K562 (cell line): ENCODE results near the gene TPM4. TPM values are rescaled to one million over a fixed set of nuclear protein-coding genes. Genes with fewer than 3 reads are reported as not detected.
A peak's percentile ranks its signal among the peaks of the same experiment; 100 is the strongest.

Experiments
- ATAC-seq: fragments of 200-7000 bp; cut with Tn5 transposase; 3 replicates; pipeline ENCODE4 v1.9.1; 2020; ENCODE audit warnings: moderate library complexity
- BruUV-seq: library from RNA; stranded (reverse); fragments of 400-500 nt; replicated peaks from 2 replicates; lab custom pipeline; 2021; lab: Mats Ljungman, UMichigan
- CTCF ChIA-PET: fragments of 300-600 bp; formaldehyde crosslinking; extraction: SDS; loops from one replicate; lab custom pipeline; 2021; ENCODE audit warnings: low intra/inter-chr PET ratio; lab: Yijun Ruan, JAX
- POLR2A ChIA-PET: fragments of 300-600, 350-650 bp; sonication (Branson Sonifier 250); formaldehyde crosslinking; extraction: SDS; loops from one replicate; lab custom pipeline; 2021; ENCODE audit warnings: antibody characterized with exemption, inconsistent platforms; lab: Yijun Ruan, JAX
- DNase-seq, 4 experiments: peaks; one replicate each; pipeline versions ENCODE4 v3.0.0 to v3.0.0-alpha.2; 2011 to 2018; ENCODE audit warnings: low spot score in 3 of 4, mixed read lengths in 3 of 4; ENCODE audit errors: extremely low read depth in 1 of 4
- FAIRE-seq: peaks from 2 replicates; lab custom pipeline; 2011; peaks lifted over from hg19 to GRCh38; lab: Jason Lieb, UNC
- H2AFZ ChIP-seq: 2 replicates; pipeline ENCODE4 v1.6.0; 2011; ENCODE audit warnings: low read depth, low read length, control low read depth, inconsistent platforms
- H3K27ac ChIP-seq: fragments of 200-600 bp; 3 replicates; pipeline ENCODE4 v1.8.0; 2011; ENCODE audit warnings: low read depth, mild to moderate bottlenecking, control low read depth, inconsistent platforms, low read length, moderate library complexity, mixed read lengths; ENCODE audit errors: extremely low read depth
- H3K27me3 ChIP-seq, 2 experiments: fragments of 300-600 bp in 1 of 2; 2 replicates in 1 of 2; 3 replicates in 1 of 2; pipeline versions ENCODE4 v1.6.0 to v1.8.0; 2011; ENCODE audit warnings: inconsistent platforms in 2 of 2, low read length in 2 of 2, mild to moderate bottlenecking in 1 of 2, mixed read lengths in 1 of 2, moderate library complexity in 1 of 2; ENCODE audit not compliant: control insufficient read depth in 2 of 2, insufficient read depth in 2 of 2
- H3K36me3 ChIP-seq: fragments of 300-600 bp; 3 replicates; pipeline ENCODE4 v1.8.0; 2011; ENCODE audit warnings: mild to moderate bottlenecking, low read length, inconsistent platforms; ENCODE audit not compliant: control insufficient read depth, insufficient read depth
- H3K4me1 ChIP-seq, 2 experiments: fragments of 200-600 bp in 1 of 2; replicated peaks in 1 of 2; 2 replicates in 1 of 2; 3 replicates in 1 of 2; pipeline versions ENCODE4 v1.5.1 to v1.8.0; 2011; ENCODE audit warnings: inconsistent platforms in 2 of 2, low read length in 2 of 2, mild to moderate bottlenecking in 1 of 2, mixed read lengths in 1 of 2, moderate library complexity in 1 of 2; ENCODE audit not compliant: control insufficient read depth in 2 of 2, insufficient read depth in 2 of 2
- H3K4me2 ChIP-seq: 2 replicates; pipeline ENCODE4 v1.6.1; 2011; ENCODE audit warnings: low read length, control low read depth, inconsistent platforms, mixed read lengths; ENCODE audit not compliant: insufficient read depth
- H3K4me3 ChIP-seq: fragments of 200-600 bp; sonication (generic), shearing (Covaris generic); 2 replicates; pipeline ENCODE4 v1.5.1; 2016; ENCODE audit warnings: control low read depth, inconsistent platforms
- H3K79me2 ChIP-seq: fragments of 200-600 bp; 3 replicates; pipeline ENCODE4 v1.8.0; 2011; ENCODE audit warnings: low read length, inconsistent platforms; ENCODE audit not compliant: control insufficient read depth, insufficient read depth
- H3K9ac ChIP-seq, 2 experiments: 2 replicates each; pipeline versions ENCODE4 v1.6.0 to v1.6.1; 2011; ENCODE audit warnings: low read depth in 2 of 2, low read length in 2 of 2, control low read depth in 1 of 2, inconsistent platforms in 1 of 2, mild to moderate bottlenecking in 1 of 2, mixed read lengths in 1 of 2; ENCODE audit not compliant: insufficient read depth in 1 of 2
- H3K9me1 ChIP-seq: one replicate; pipeline ENCODE4 v1.6.0; 2011; ENCODE audit warnings: inconsistent platforms, mild to moderate bottlenecking, low read length, moderate library complexity; ENCODE audit not compliant: control insufficient read depth, insufficient read depth
- H3K9me3 ChIP-seq: replicated peaks from 2 replicates; pipeline ENCODE4 v1.5.1; 2011; ENCODE audit warnings: low read depth, low read length, inconsistent platforms; ENCODE audit not compliant: control insufficient read depth, insufficient read depth
- H4K20me1 ChIP-seq: replicated peaks from 2 replicates; pipeline ENCODE4 v1.6.1; 2011; ENCODE audit warnings: low read length, inconsistent platforms, mixed read lengths; ENCODE audit not compliant: control insufficient read depth, insufficient read depth
- CBX5 ChIP-seq: IDR thresholded peaks from 2 replicates; pipeline ENCODE4 v1.6.1; 2014; ENCODE audit warnings: low read depth, borderline replicate concordance
- MEF2A ChIP-seq: IDR thresholded peaks from 2 replicates; pipeline ENCODE4 v1.6.1; 2011; ENCODE audit warnings: low read depth, mild to moderate bottlenecking, low read length, moderate library complexity; ENCODE audit not compliant: control insufficient read depth
- RBFOX2 ChIP-seq: fragments of 200-400 bp; formaldehyde crosslinking; IDR thresholded peaks from 2 replicates; pipeline ENCODE4 v1.6.1; 2017; ENCODE audit warnings: low read depth, mild to moderate bottlenecking, low read length, moderate library complexity
- SMARCA5 ChIP-seq: fragments of 450-650 bp; IDR thresholded peaks from 2 replicates; pipeline ENCODE4 v1.6.1; 2016
- ZNF589 ChIP-seq: fragments of 200-800 bp; sonication (Bioruptor generic); IDR thresholded peaks from 2 replicates; pipeline ENCODE4 v1.6.1; 2016; ENCODE audit warnings: low read depth, missing genetic modification characterization, missing compliant biosample characterization
- ZNF79 ChIP-seq: fragments of 250-450 bp; sonication (Bioruptor Pico); IDR thresholded peaks from 2 replicates; pipeline ENCODE4 v1.4.0; 2020; ENCODE audit warnings: low read depth, mild to moderate bottlenecking, moderate library complexity
- WGBS: fragments of 100-300 bp; shearing (Covaris generic); methylation state at CpG from one replicate; pipeline ENCODE4 v1.1.6; 2016; ENCODE audit warnings: low coverage, mixed read lengths; ENCODE audit not compliant: insufficient coverage; ENCODE audit errors: missing lambda C conversion rate; 5-methylcytosine and 5-hydroxymethylcytosine counted together
- in situ Hi-C: fragments of 300-500 bp; cut with MboI; formaldehyde crosslinking; loops from 4 replicates; pipeline ENCODE4 v1.15.0; 2018; ENCODE audit warnings: inconsistent platforms, mixed read lengths
- intact Hi-C: fragments of 100-400 bp; cut with micrococcal nuclease; formaldehyde crosslinking; loops from 2 replicates; pipeline ENCODE4 v1.14.2; 2022
- polyA plus RNA-seq, 8 experiments: library from polyadenylated mRNA; depleted of rRNA in 4 of 8; stranded (reverse) in 5 of 8; unstranded in 3 of 8; fragments of >200 nt; fragmentation: Nextera tagmentation in 2 of 8; fragmentation: Illumina TruSeq in 1 of 8; extraction: Ambion mirVana in 2 of 8; extraction: Trizol in 1 of 8; gene quantifications; 2 replicates each; pipeline versions ENCODE4 v1.2.1 to v1.2.3, GENCODE V29; 2011 to 2014; ENCODE audit warnings: inconsistent platforms in 1 of 8, missing spikeins in 1 of 8
- total RNA-seq, 7 experiments: library from RNA; depleted of rRNA in 6 of 7; stranded (reverse); fragments of >200 nt in 6 of 7; fragmentation: Illumina TruSeq in 2 of 7; extraction: Trizol in 2 of 7; gene quantifications; 2 replicates each; pipeline versions ENCODE4 v1.2.1 to v1.2.3, GENCODE V29; 2011 to 2021; ENCODE audit warnings: low replicate concordance in 1 of 7

The TPM4 gene
- total and polyA plus RNA-seq, 9 of the 15 experiments (the other 6 are each of a cell fraction or from before 2014, with no cell fraction given), result 28.1 to 111 (median 77.4) TPM

GRCh38 chr19:16117594-16118033 lies 41.3 kb downstream of the TPM4 start:
- 91% methylated on average over 11 of the region's 11 CpGs for WGBS
- BruUV-seq, result no TSS peak
- TF ChIP-seq SMARCA5 (no peak), ZNF589 (CRISPR knock-in tag) (no peak), MEF2A (no peak), RBFOX2 (0 out of 2 replicates have a peak, but pooled peaks have one; percentile 41), ZNF79 (CRISPR knock-in tag) (no peak), CBX5 (no peak)
- POLR2A ChIA-PET, result interaction anchor here (0.7 to 1.1 kb wide), 2 partner anchors 10 to 585 kb away, joined by 3 to 5 read pairs; no protein-coding TSS in a partner anchor
- intact Hi-C loops, result no loop called here
- Histone ChIP-seq H3K4me3 (no peak overlapping the region), H3K27me3 (no peaks in the 10 kb centered on the region), H3K4me1 (peaks cover 2 to 10% of the 10 kb centered on the region in 2 experiments; a peak in 4 of 5 replicates), H3K27ac (no peak overlapping the region), H3K9me3 (no peaks in the 10 kb centered on the region), H4K20me1 (peaks cover 12% of the 10 kb centered on the region), H3K9me1 (no peaks in the 10 kb centered on the region), H3K9ac (no peak overlapping the region), H3K4me2 (no peak overlapping the region), H2AFZ (no peak overlapping the region), H3K36me3 (peaks cover 78% of the 10 kb centered on the region), H3K79me2 (peaks cover 34% of the 10 kb centered on the region)
- ATAC-seq, result no peak
- CTCF ChIA-PET, result no interaction called here
- DNase-seq, result no peak
- FAIRE-seq, result no peak
- in situ Hi-C loops, result no loop called here
